Anterior cingulate cortex (tissue), 58 donors: ENCODE data around the gene CCR1.

Source experiments
- DNase-seq, 58 donors: peaks; one replicate each; lab custom pipeline; 2025; lab: John Stamatoyannopoulos, UW

The CCR1 gene

GRCh38 chr3:46208167-46208704 lies at the start of gene CCR1:
Gene CCR1 (minus strand): TSS chr3:46208313. CDS start chr3:46204313, 4,000 bp downstream.
- DNase-seq = peak in 23 of 58 donors; percentile 3 to 72 (median 21)

DNA sequence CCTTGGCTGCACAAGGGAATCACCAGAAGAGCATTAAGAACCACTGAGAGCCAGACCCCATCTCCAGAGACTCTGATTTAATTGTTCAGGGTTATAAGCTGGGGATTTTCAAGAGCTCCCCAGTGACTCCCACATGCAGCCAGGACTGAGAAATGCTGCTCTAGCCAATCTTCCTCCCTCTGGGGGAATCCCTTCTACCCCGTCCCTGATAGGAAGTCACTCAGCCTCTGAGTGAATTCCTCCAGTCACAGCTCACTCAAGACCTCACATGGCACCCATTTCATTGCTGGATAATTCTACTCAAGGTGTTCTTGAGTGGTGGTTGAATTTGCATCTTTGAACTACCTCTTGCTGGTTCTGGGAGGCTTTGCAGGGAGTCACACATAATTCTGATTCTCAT lies 44.9 kb upstream of the CCR1 start:
- DNase-seq = no peak

GRCh38 chr3:46245146-46245545 lies 37.0 kb upstream of the CCR1 start:
- no peak for DNase-seq

DNA sequence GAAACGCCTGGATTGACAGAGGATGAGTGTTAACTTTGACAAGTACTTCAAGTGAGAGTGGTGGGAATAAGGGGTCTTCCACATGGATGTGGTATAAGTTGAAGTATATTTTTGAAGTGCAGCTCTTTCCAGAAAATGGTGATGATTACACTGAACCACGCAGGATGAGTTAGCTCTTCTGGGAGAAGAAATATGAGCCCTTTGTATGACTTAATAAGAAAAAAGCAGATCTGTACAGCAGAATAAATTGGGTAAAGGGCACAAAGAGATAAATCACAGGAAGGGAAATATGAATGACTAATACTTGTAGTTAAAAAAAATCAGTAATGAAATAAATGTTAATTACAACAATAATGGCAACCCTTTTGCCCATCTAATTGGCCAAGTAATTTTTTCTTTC lies 35.4 kb upstream of the CCR1 start:
- no peak for DNase-seq

DNA sequence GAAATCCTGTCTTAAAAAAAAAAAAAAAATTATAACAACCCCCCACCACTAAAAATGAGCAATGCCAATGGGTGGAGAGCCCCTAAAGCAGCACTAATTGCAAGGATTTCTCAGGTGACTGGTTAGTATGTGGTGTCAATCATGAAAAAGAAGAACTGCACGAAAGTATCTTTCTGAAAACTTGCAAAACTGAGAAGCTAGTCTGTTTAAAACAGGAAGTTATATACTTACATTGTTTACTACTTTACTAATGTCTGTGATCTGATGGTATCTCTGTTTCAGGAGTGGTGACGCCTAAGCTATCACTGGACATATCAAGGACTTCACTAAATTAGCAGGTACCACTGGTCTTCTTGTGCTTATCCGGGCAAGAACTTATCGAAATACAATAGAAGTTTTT lies 34.0 kb upstream of the CCR1 start, which contains the start of gene CCR3:
Gene CCR3 (plus strand): TSS at position 341 of the 400 bp plus-strand sequence. CDS start 22,699 bp downstream, outside the sequence.
- DNase-seq = no peak

- DNase-seq = no peak
Measured at GRCh38 chr3:46239952-46240351, 31.8 kb upstream of the CCR1 start.

DNA sequence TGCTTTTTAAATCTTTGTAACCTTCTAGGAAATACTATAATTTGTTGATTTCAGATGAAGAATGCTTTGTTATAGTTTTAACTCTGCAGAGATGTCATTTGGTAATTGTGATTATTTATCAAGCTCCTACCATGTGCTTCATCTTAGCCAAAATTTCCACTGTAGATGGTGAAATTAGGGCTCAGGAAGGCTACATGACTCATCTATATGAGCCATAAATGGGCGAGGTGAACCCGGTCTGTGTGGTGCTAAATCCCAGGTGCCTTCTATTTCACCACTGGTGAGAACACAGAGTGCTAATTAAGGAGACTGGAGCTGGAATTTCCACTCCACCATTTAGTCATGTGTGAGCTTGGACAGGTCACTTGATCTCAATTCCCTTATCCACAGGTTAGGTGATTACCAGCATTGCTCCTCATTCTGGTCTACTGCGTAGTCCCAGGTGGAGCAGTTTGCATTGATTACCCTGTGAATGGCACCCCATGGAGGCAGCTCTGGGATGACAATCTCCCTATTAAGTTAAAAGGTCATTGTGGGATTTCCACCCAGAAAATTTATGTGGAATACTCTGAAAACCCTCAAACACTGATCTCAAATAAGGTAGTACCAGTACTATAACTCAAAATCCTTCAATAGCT lies 31.3 kb upstream of the CCR1 start:
- no peak for DNase-seq

GRCh38 chr3:46238386-46238785 lies 30.3 kb upstream of the CCR1 start:
- DNase-seq = no peak

- DNase-seq = no peak
Measured at GRCh38 chr3:46236294-46237054, 28.4 kb upstream of the CCR1 start.

DNA sequence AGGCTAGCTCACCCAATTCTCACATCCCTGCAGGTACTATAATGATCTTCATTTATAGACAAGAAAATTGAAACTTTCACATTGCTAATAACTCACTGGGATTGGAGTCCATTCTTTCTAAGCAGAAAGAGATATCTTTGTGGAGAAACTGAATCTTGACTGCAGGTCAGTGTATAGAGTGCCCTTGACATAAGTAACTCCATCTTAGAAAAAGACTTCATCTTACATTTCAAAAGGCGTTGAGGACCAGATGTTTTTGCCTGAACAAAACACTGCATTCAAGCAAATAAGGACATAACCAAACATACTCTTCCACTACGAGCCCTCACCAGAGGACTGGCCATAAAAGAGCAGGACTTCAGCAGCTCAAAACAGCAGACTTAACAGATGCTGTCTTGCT lies 27.3 kb upstream of the CCR1 start:
- DNase-seq = no peak

DNA sequence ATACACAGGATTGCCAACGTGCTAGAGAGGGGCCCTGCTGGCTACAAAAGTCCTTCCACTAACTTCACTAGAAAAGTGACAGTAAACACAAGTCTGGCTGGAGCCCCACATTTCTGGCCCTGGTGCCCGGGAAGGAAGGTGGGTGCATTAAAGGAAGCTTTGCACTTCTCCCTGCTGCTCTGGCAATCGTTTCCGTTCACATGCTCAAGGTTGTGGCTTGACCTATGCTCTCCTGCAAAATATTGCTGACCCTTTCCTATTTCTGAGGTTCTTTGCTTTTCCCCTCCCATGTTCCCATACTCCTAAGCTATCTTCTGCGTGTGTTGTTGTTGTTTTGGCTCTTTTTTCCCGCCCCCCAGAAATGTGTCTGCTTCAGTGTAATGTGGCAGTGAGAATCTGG lies 25.1 kb upstream of the CCR1 start:
- no peak for DNase-seq

GRCh38 chr3:46231323-46231722 lies 23.2 kb upstream of the CCR1 start:
- no peak for DNase-seq

DNA sequence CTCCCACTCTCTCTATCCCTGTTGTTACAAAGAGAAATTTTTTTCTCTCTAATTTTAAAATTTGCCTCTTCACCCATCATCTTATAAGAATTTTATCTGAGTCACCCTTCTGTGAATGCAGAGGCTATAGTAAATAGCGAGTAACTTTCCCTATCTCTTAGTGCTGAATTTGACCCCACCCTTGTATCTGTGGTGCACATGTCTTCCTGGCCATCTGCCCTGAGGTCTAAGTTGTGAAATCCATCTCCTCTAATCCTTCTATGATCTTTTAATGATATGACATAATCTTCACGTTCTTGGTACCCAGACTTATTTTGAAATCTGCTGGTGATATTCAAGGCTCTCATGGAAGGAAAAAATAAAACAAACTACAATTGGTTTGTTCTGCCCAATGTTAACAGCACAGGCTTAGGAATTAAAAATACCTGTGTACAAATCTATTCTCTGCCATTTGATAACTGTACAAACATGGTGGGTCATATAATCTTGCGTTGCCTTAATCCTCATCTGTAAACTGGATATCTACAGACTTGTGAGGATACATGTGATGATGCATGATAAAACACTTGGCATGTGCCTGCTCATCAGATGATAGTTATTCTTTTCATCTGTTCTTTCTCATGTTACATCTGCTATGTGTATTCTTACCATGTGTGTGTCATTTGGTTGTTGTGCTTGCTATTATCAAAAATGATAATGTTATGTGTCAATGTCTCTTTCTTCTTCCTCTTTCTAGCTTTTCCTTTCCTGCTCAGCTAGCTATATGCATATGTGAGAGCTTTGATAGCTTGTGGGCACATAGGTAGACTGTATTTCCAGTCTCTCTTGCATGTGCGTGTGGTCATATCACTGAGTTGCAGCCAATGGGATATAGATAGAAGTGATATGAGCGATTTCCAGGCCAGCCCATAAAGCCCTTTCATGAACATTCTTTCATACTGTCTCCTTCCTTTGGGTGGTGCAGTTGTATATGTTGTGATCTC lies 20.4 kb upstream of the CCR1 start:
- no peak for DNase-seq

- no peak for DNase-seq
Measured at GRCh38 chr3:46222435-46223161, 14.5 kb upstream of the CCR1 start.

GRCh38 chr3:46221938-46222337 lies 13.8 kb upstream of the CCR1 start:
- no peak for DNase-seq

- no peak for DNase-seq
Measured at GRCh38 chr3:46221391-46221790, 13.3 kb upstream of the CCR1 start.

DNA sequence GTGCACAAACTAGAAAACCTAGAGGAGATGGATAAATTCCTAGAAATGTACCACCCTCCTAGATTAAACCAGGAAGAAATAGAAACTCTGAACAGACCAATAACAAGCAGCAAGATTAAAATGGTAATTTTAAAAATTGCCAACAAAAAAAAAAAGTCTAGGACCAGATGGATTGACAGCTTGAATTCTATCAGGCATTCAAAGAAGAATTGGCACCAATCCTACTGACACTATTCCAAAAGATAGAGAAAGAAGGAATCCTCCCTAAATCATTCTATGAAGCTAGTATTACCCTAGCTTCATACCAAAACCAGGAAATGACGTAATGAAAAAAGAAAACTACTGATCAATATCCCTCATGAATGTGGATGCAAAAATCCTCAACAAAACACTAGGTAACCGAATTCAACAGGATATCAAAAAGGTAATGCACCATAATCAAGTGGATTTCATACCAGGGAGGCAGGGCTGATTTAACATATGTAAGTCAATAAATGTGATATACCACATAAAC lies 10.1 kb upstream of the CCR1 start:
- DNase-seq = no peak

GRCh38 chr3:46215810-46216414 lies 7.8 kb upstream of the CCR1 start:
- DNase-seq = no peak

GRCh38 chr3:46214751-46215352 lies 6.7 kb upstream of the CCR1 start:
- DNase-seq = no peak
